Neuron (in vitro differentiated cells): Measurements from ENCODE around the gene SCAMP4.
"Not testable (repeated sequence)": the region's sequence is repeated elsewhere in the genome, so short reads cannot be mapped to it uniquely, and the experiment has no call there.

Experiments
- H2AFZ ChIP-seq: one replicate; pipeline ENCODE4 v1.6.1; 2013; ENCODE audit warnings: low read depth, mild to moderate bottlenecking, inconsistent platforms, low read length, moderate library complexity
- H3K27me3 ChIP-seq: one replicate; pipeline ENCODE4 v1.6.1; 2013; ENCODE audit warnings: low read length; ENCODE audit not compliant: insufficient read depth
- H3K36me3 ChIP-seq: one replicate; pipeline ENCODE4 v1.6.1; 2013; ENCODE audit warnings: low read length; ENCODE audit not compliant: insufficient read depth
- H3K4me1 ChIP-seq: one replicate; pipeline ENCODE4 v1.6.1; 2013; ENCODE audit warnings: low read length; ENCODE audit not compliant: insufficient read depth
- H3K4me3 ChIP-seq: 2 replicates; pipeline ENCODE4 v1.5.1; 2013; ENCODE audit warnings: mild to moderate bottlenecking, low read length, moderate library complexity
- H3K9me3 ChIP-seq: one replicate; pipeline ENCODE4 v1.6.1; 2013; ENCODE audit warnings: low read length

Gene SCAMP4

DNA sequence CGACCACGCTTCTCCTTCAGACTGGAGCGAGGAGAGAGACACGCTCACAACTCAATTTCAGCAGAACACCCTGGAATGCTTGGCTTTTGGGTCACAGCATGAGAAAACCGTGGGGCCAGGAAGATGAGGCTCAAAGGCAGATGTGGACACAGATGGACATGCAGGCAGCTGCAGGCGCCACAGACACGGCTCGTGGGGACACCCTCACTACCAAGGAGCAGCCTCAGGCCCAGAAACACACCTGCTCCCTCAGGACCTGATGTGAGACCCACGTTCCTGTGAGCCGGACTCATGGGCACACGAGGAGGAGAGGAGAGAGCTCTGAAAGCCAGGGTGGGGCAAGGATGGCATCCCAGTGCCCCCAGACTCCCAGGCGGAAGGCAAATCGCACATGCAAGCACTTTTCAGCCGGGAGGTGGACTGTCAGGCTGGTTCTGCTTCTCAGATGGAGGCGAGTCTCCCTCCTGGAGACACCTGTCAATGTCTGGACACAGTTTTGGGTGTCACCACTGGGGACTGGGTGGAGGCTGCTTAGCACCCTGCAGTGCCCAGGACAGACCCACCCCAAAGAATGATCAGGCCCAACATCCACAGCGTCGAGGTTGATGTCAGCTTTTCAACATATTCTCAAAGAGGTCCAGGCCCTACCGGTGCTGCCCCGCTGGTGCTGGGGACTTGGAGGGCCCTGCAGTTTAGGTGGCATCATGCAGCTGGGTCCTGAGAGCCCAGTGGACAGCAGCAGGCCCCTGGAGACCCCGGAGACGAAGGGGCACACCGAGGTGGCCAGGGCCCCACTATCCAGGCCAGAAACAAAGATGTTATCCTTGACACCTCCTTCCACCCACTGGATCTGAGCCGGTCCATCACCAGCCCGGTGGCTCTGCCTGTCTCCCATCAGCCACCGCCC, 22.2 kb upstream of the SCAMP4 start:
- Histone ChIP-seq H3K36me3 (peaks cover 7% of the 10 kb centered on the region), H3K4me3 (peak overlapping the region; percentile 97), H3K9me3 (no peaks in the 10 kb centered on the region), H3K27me3 (no peaks in the 10 kb centered on the region), H2AFZ (no peak overlapping the region), H3K4me1 (peaks cover 34% of the 10 kb centered on the region)

DNA sequence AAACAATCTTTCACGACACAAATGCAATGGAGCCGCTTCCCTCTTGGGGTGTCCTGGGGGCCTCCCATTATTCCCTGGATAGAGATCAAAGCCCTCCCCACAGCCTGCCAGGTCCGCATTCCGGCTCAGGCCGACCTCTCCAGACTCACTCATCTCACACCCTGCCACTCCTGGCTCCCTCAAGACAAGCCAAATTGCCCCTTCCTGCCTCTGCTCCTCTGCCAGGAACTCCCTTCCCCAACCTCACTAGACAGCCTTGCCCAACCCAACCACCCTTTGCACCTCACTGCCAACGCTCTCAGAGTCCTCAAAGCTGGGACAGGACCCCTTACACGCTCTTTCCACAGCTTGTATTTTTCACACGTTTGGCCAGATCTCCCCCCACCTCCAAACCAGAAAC, 21.4 kb upstream of the SCAMP4 start:
- peaks cover 34% of the 10 kb centered on the region for H3K4me1 ChIP-seq

DNA sequence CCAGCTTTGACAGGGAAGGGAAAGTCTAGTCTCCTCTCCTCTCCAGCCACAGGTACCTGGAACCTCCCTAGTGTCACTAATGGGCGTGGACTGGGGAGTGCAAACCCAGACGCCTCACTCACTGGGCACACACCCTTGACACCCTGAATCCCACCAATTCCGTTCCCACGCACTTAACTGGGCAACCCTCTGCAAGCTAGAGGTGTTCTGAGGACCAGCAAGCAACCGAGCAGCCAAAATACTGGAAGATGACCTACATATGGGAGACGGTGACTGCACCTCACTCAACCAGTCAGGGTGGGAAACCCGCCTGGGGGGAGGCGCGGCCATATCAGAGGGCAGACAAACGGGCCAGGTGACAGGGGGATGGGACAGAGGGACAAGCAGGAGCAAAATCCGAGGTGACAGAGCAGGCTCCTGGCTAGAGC, 20.9 kb upstream of the SCAMP4 start:
- Histone ChIP-seq H2AFZ (no peak overlapping the region), H3K4me3 (peak overlapping the region; percentile 97), H3K9me3 (no peaks in the 10 kb centered on the region), H3K27me3 (no peaks in the 10 kb centered on the region), H3K36me3 (peaks cover 7% of the 10 kb centered on the region), H3K4me1 (peaks cover 34% of the 10 kb centered on the region)

More for the DNA sequence above, 21.4 kb upstream of the SCAMP4 start:
- Histone ChIP-seq H2AFZ (no peak overlapping the region), H3K4me3 (peak overlapping the region; percentile 97), H3K9me3 (no peaks in the 10 kb centered on the region), H3K36me3 (peaks cover 7% of the 10 kb centered on the region), H3K27me3 (no peaks in the 10 kb centered on the region)

DNA sequence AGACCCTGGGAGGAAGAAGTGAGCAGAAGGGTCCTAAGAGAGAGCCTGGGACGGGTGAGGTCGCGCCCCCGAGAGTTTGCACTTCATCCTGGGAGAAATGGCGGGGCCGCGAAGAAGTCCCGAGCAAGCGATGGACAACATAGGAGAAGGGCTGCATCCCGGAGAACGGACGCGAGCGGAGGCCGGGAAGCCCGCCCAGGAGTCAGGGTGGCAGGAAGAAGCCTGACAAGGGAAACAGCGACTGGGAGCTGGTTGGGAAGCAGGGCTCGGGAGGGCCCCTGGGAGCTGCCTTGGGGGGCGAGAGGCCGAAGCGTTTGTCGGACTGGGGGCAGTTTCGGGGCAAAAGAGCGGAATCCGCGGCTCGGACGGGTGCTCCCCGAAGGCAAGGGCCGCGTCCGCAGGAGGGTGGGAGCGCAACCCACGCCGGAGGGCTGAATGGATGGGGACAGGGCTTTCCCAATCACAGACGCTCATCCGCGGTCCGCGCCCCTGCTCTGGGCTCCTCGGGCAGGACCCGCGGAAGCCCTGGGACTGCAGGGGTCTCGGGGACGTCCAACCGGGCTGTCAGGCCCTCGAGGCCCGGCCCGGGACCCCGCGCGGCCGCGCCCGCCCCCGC, 20.4 kb upstream of the SCAMP4 start:
- Histone ChIP-seq H3K9me3 (no peaks in the 10 kb centered on the region), H2AFZ (no peak overlapping the region), H3K4me3 (peak overlapping the region; percentile 97), H3K36me3 (peaks cover 7% of the 10 kb centered on the region), H3K4me1 (peaks cover 34% of the 10 kb centered on the region), H3K27me3 (no peaks in the 10 kb centered on the region)

DNA sequence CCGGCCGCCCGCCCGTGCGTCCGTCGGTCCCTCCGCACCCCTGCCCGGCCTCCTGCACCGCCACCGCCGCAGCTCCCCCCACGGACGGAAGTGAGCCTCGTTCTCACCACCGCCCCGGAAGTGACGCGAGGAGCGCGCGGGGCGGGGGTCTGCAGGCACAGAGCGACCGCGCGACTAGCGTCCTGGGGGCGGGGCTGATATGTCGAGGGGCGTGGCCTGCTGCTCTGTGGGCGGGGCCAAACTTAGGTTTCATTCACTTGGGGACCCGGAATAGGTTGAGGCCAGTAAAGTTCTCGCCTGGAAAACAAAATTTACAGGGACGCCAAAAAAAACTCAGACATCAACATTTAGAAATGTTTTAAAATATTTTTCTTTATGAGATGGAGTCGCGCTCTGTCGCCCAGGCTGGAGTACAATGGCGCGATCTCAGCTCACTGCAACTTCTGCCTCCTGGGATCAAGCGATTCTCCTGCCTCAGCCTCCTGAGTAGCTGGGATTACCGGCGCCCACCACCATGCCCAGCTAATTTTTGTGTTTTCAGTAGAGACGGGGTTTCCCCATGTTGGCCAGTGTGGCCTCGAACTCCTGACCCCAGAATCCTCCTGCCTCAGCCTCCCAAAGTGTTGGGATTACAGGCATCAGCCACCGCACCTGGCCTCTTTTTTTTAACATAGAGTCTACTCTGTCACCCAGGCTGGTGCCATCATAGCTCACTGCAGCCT, 19.6 kb upstream of the SCAMP4 start, which contains the start of gene ABHD17A:
Gene ABHD17A (minus strand): TSS at position 99 of the 722 bp plus-strand sequence. CDS start 3,930 bp downstream, outside the sequence.
- H3K27me3 ChIP-seq, H3K9me3 ChIP-seq, H2AFZ ChIP-seq, H3K36me3 ChIP-seq: not testable (repeated sequence)
- Histone ChIP-seq H3K4me3 (peak within 1 kb of the TSS; percentile 97), H3K4me1 (peaks cover 34% of the 10 kb centered on the region)

DNA sequence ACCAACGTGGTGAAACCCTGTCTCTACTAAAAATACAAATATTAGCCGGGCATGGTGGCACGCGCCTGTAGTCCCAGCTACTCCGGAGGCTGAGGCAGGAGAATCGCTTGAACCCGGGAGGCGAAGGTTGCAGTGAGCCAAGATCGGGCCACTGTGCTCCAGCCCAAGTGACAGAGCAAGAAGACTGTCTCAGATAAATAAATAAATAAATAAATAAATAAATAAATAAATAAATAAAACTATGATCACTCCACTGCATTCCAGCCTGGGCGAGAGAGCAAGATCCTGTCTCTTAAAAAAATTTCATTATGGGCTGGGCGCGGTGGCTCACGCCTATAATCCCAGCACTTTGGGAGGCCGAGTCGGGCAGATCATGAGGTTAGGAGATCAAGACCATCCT, 18.8 kb upstream of the SCAMP4 start:
- H3K36me3 ChIP-seq: not testable (repeated sequence)

DNA sequence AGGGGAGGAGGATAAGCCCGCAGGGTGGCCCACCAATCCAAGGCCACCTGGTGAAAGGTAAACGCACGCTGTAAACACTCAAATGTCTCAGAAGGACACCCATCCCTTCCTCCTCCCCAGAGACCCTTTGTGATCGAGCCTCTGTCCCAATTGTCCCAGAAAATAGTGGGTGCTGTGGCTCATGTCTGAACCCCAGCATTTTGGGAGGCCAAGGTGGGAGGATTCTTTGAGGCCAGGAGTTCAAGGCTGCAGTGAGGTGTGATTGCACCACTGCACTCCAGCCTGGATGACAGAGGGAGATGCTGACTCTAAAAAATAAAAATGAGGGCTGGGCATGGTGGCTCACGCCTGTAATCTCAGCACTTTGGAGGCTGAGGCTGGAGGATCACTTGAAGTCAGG, 16.8 kb upstream of the SCAMP4 start:
- Histone ChIP-seq H3K4me3 (no peak overlapping the region), H2AFZ (no peak overlapping the region), H3K36me3 (no peaks in the 10 kb centered on the region), H3K9me3 (peaks cover 2% of the 10 kb centered on the region), H3K4me1 (peaks cover 18% of the 10 kb centered on the region), H3K27me3 (no peaks in the 10 kb centered on the region)

More for the DNA sequence above, 18.8 kb upstream of the SCAMP4 start:
- not testable (repeated sequence) for H3K4me3 ChIP-seq, H2AFZ ChIP-seq, H3K27me3 ChIP-seq, H3K9me3 ChIP-seq
- H3K4me1 ChIP-seq: peaks cover 34% of the 10 kb centered on the region

DNA sequence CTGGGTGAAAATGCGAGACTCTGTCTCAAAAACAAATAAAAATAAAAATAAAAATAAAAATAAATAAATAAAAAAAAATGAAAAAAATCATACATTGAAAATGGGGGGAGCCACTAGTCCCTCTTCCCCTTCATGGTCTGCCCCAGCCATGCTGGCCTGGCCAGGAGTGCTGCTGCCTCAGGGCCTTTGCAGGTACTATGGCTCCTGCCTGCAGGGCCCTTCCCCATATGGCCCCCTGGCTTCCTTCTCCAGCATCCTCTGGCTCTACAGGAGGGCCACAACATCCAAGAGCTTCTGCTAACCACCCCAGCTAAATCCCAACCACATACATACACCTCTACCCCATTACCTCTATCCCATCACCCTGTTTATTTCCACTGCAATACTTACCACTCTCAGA, 15.3 kb upstream of the SCAMP4 start:
- Histone ChIP-seq H3K27me3 (no peaks in the 10 kb centered on the region), H2AFZ (no peak overlapping the region), H3K4me1 (peaks cover 4% of the 10 kb centered on the region), H3K9me3 (peaks cover 2% of the 10 kb centered on the region), H3K4me3 (no peak overlapping the region), H3K36me3 (no peaks in the 10 kb centered on the region)

DNA sequence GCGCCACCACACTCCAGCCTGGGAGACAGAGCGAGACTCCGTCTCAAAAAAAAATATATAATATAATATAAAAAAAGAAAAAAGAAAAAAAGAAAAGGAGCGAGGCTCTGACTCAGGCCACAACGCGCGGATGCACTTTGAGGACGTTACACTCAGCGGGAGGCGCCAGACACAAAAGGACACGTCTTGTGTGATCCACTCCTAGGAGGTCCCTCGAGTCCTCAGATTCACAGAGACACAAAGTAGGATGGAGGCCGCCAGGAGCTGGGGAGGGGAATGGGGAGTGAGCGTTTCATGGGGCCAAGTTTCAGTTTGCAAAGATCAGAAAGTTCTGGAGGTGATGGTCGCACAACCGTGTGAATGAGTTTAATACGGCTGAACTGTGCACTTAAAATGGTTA, 11.4 kb upstream of the SCAMP4 start:
- Histone ChIP-seq H3K9me3 (peaks cover 2% of the 10 kb centered on the region), H2AFZ (no peak overlapping the region), H3K4me3 (no peak overlapping the region), H3K36me3 (no peaks in the 10 kb centered on the region), H3K4me1 (no peaks in the 10 kb centered on the region), H3K27me3 (no peaks in the 10 kb centered on the region)

DNA sequence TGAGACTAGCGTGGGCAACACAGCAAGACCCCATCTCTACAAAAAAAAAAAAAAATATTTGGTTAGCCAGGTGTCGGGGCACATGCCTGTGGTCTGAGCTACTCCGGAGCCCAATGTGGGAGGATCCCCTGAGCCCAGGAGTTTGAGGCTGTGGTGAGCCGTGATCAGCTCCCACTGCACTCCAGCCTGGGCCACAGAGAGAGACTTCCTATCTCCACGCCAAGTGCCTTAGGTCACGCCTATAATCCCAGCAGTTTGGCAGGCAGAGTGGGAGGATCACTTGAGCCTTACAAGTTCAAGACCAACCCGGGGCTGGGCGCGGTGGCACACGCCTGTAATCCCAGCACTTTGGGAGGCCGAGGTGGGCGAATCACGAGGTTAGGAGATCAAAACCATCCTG, 8.7 kb upstream of the SCAMP4 start:
- Histone ChIP-seq H2AFZ (no peak overlapping the region), H3K4me3 (no peak overlapping the region), H3K9me3 (peaks cover 2% of the 10 kb centered on the region), H3K4me1 (no peaks in the 10 kb centered on the region), H3K27me3 (no peaks in the 10 kb centered on the region), H3K36me3 (no peaks in the 10 kb centered on the region)

DNA sequence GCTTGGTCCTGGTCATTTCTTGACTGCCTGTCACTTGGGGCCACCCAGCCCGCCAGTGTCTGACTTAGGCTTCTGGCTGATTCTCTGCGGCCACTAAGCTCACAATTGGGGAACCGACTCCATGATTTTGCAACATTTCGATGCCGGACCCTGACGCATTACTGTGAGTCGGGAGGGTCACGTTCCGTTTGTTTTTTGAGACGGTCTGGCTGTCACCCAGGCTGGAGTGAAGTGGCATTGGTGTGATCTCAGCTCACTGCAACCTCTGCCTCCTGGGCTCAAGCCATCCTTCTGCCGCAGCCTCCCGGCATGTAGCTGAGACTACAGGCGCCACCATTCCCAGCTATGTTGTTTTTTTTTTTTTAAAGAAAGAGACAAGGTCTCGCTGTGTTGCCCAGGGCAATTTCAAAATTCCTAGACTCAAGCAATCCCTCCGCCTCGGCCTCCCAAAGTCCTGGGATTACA, 3.2 kb upstream of the SCAMP4 start:
- no peaks in the 10 kb centered on the region for H3K9me3 ChIP-seq
- peaks cover 22% of the 10 kb centered on the region for H3K4me1 ChIP-seq
- no peaks in the 10 kb centered on the region for H3K27me3 ChIP-seq
- H2AFZ ChIP-seq: no peak overlapping the region
- H3K4me3 ChIP-seq: no peak overlapping the region
- no peaks in the 10 kb centered on the region for H3K36me3 ChIP-seq

DNA sequence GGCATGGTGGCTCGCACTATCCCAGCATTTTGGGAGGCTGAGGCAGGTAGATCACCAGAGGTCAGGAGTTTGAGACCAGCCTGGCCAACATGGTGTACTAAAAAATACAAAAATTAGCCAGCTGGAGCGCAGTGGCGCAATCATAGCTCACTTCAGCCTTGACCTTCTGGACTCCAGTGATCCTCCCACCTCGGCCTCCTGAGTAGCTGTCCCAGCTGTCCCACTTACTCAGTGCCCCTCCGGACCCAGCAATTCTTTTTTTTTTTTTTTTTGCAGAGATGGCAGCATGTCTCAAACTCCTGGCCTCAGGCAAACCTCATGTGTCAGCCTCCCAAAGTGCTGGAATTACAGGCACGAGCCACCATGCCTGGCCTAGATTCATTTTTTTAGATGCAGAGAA, 2.3 kb upstream of the SCAMP4 start:
- Histone ChIP-seq H3K4me3 (peak overlapping the region; percentile 10), H3K4me1 (peaks cover 22% of the 10 kb centered on the region), H3K27me3 (no peaks in the 10 kb centered on the region), H3K9me3 (no peaks in the 10 kb centered on the region), H2AFZ (no peak overlapping the region), H3K36me3 (no peaks in the 10 kb centered on the region)

DNA sequence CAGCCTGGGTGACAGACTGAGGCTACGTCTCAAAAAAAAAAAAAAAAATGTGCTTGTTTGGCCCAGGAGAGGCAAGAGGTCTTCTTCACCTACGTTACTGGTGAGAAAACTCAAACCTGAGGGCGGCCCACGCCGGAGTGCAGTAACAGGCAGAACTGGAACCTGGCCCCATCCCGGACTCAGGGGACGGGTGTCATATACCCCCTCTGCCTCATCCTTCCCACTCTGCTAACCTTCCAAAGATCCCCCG, 414 bp upstream of the SCAMP4 start:
- Histone ChIP-seq H3K36me3 (no peaks in the 10 kb centered on the region), H2AFZ (peak overlapping the region; percentile 86), H3K4me1 (peaks cover 22% of the 10 kb centered on the region), H3K4me3 (peak overlapping the region; percentile 37), H3K27me3 (no peaks in the 10 kb centered on the region), H3K9me3 (peaks cover 4% of the 10 kb centered on the region)
